ENCODE measurements around the gene CYTH1.

CYTH1 gene

GRCh38 chr17:78737332-78737731 lies 44.7 kb downstream of the CYTH1 start:
- H3K4me3 ChIP-seq (replicated peaks; ENCODE audit: low read depth, low read length), result no peak overlapping the region
- DNase-seq (ENCODE audit: low read depth), result peak; percentile 62
- TF ChIP-seq CTCF (IDR thresholded peaks at IDR 0.05; ENCODE audit: low read length, missing control alignments), result no peak

- no peak for TF ChIP-seq CTCF (IDR thresholded peaks at IDR 0.05; ENCODE audit: low read length, missing control alignments)
- DNase-seq (ENCODE audit: low read depth), result no peak
- peak overlapping the region; percentile 16 for H3K4me3 ChIP-seq (replicated peaks; ENCODE audit: low read depth, low read length)
Measured at GRCh38 chr17:78736526-78737079, 45.5 kb downstream of the CYTH1 start.

GRCh38 chr17:78735832-78736525 lies 46.1 kb downstream of the CYTH1 start:
- no peak for TF ChIP-seq CTCF (IDR thresholded peaks at IDR 0.05; ENCODE audit: low read length, missing control alignments)
- H3K4me3 ChIP-seq (replicated peaks; ENCODE audit: low read depth, low read length), result peak overlapping the region; percentile 16
- peak; percentile 32 for DNase-seq (ENCODE audit: low read depth)

GRCh38 chr17:78734793-78735641 lies 47.1 kb downstream of the CYTH1 start:
- no peak overlapping the region for H3K4me3 ChIP-seq (replicated peaks; ENCODE audit: low read depth, low read length)
- TF ChIP-seq CTCF (IDR thresholded peaks at IDR 0.05; ENCODE audit: low read length, missing control alignments), result no peak
- no peak for DNase-seq (ENCODE audit: low read depth)

GRCh38 chr17:78732354-78732753 lies 49.7 kb downstream of the CYTH1 start:
- DNase-seq (ENCODE audit: low read depth), result no peak
- no peak for TF ChIP-seq CTCF (IDR thresholded peaks at IDR 0.05; ENCODE audit: low read length, missing control alignments)
- H3K4me3 ChIP-seq (replicated peaks; ENCODE audit: low read depth, low read length), result no peak overlapping the region

GRCh38 chr17:78731904-78732303 lies 50.2 kb downstream of the CYTH1 start:
- no peak for TF ChIP-seq CTCF (IDR thresholded peaks at IDR 0.05; ENCODE audit: low read length, missing control alignments)
- H3K4me3 ChIP-seq (replicated peaks; ENCODE audit: low read depth, low read length), result no peak overlapping the region
- DNase-seq (ENCODE audit: low read depth), result no peak

All from fibroblast of pulmonary artery (primary cell).